LNCaP clone FGC (cell line): Measurements from ENCODE around the gene FILIP1L.
A peak's percentile ranks its signal among the peaks of the same experiment; 100 is the strongest.

Source experiments
- DNase-seq: peaks from one replicate; pipeline ENCODE4 v3.0.0-alpha.2; 2011; ENCODE audit warnings: low read depth
- H3K4me3 ChIP-seq: 2 replicates; pipeline ENCODE4 v1.5.1; 2011; ENCODE audit warnings: mild to moderate bottlenecking, low read depth, low read length, control low read depth
- CTCF ChIP-seq: IDR thresholded peaks from 2 replicates; pipeline ENCODE4 v1.5.1; 2012; ENCODE audit warnings: mild to moderate bottlenecking; ENCODE audit not compliant: control insufficient read depth, insufficient read depth; ENCODE audit errors: extremely low read depth

Gene FILIP1L

GRCh38 chr3:100003609-100004503, 110.4 kb downstream of the FILIP1L start:
- DNase-seq = no peak
- TF ChIP-seq CTCF = no peak
- H3K4me3 ChIP-seq = no peak overlapping the region

- DNase-seq = peak; percentile 46
- no peak overlapping the region for H3K4me3 ChIP-seq
- TF ChIP-seq CTCF = no peak
These were observed 111.5 kb downstream of the FILIP1L start for GRCh38 chr3:100002599-100003350.

GRCh38 chr3:100001526-100002270, 112.6 kb downstream of the FILIP1L start:
- H3K4me3 ChIP-seq = no peak overlapping the region
- peak; percentile 57 for DNase-seq
- TF ChIP-seq CTCF = no peak

GRCh38 chr3:100001083-100001482, 113.2 kb downstream of the FILIP1L start:
- DNase-seq = no peak
- TF ChIP-seq CTCF = no peak
- no peak overlapping the region for H3K4me3 ChIP-seq

GRCh38 chr3:99999536-99999935, 114.8 kb downstream of the FILIP1L start:
- DNase-seq = no peak
- TF ChIP-seq CTCF = no peak
- no peak overlapping the region for H3K4me3 ChIP-seq

- TF ChIP-seq CTCF = no peak
- H3K4me3 ChIP-seq = no peak overlapping the region
- no peak for DNase-seq
These were observed 117.0 kb downstream of the FILIP1L start for GRCh38 chr3:99997293-99997692.
